AG04449 (cell line): ENCODE data around the gene PPP1R13B.

Experiments used
- CTCF ChIA-PET: fragments of 350-600 bp; formaldehyde crosslinking; extraction: SDS; loops from one replicate; lab custom pipeline; 2021; ENCODE audit warnings: antibody characterized with exemption; lab: Yijun Ruan, JAX
- POLR2A ChIA-PET: fragments of 400-600, 350-600 bp; formaldehyde crosslinking; extraction: SDS; loops from one replicate; lab custom pipeline; 2020; ENCODE audit warnings: antibody characterized with exemption, inconsistent platforms; lab: Yijun Ruan, JAX
- DNase-seq: peaks from one replicate; pipeline ENCODE4 v3.0.0-alpha.2; 2010; ENCODE audit warnings: low read depth, low spot score
- H3K4me3 ChIP-seq: 2 replicates; pipeline ENCODE4 v1.5.1; 2011; ENCODE audit warnings: low read depth, mild to moderate bottlenecking, control low read depth, low read length
- CTCF ChIP-seq: IDR thresholded peaks from one replicate; pipeline ENCODE4 v1.5.1; 2011; ENCODE audit warnings: mild to moderate bottlenecking, moderate library complexity, low read length, control low read depth, inconsistent platforms; ENCODE audit not compliant: insufficient read depth; ENCODE audit errors: missing control alignments

Gene PPP1R13B

GRCh38 chr14:103763730-103764488 is 83.5 kb downstream of the PPP1R13B start:
- CTCF ChIA-PET: interaction anchor here (1.0 kb wide), 1 partner anchor 137 kb away, joined by 3 read pairs; no protein-coding TSS in a partner anchor
- no peak for DNase-seq

GRCh38 chr14:103762541-103762940 is 84.8 kb downstream of the PPP1R13B start:
- no peak overlapping the region for H3K4me3 ChIP-seq
- ChIA-PET CTCF (no interaction called here), POLR2A (no interaction called here)
- no peak for TF ChIP-seq CTCF
- no peak for DNase-seq

More at GRCh38 chr14:103763730-103764488, 83.5 kb downstream of the PPP1R13B start:
- no peak overlapping the region for H3K4me3 ChIP-seq
- POLR2A ChIA-PET: no interaction called here
- TF ChIP-seq CTCF: no peak

- ChIA-PET POLR2A (no interaction called here), CTCF (no interaction called here)
- H3K4me3 ChIP-seq: no peak overlapping the region
- no peak for DNase-seq
- no peak for TF ChIP-seq CTCF
Measured at GRCh38 chr14:103762036-103762435, 85.3 kb downstream of the PPP1R13B start.

- DNase-seq: no peak
- no peak for TF ChIP-seq CTCF
- CTCF ChIA-PET: no interaction called here
- POLR2A ChIA-PET: no interaction called here
- no peak overlapping the region for H3K4me3 ChIP-seq
Measured at GRCh38 chr14:103758059-103758776, 89.2 kb downstream of the PPP1R13B start.

- POLR2A ChIA-PET: no interaction called here
- DNase-seq: no peak
- no peak for TF ChIP-seq CTCF
- H3K4me3 ChIP-seq: no peak overlapping the region
- CTCF ChIA-PET: no interaction called here
Measured at GRCh38 chr14:103755060-103755459, 92.3 kb downstream of the PPP1R13B start.

GRCh38 chr14:103753774-103754173 is 93.6 kb downstream of the PPP1R13B start:
- POLR2A ChIA-PET: no interaction called here
- CTCF ChIA-PET: no interaction called here
- H3K4me3 ChIP-seq: no peak overlapping the region
- no peak for TF ChIP-seq CTCF
- no peak for DNase-seq
